ENCODE measurements around the gene OFD1. TPM values are rescaled to one million over a fixed set of nuclear protein-coding genes. Genes with fewer than 3 reads are reported as not detected.

The OFD1 gene
- total and polyA plus RNA-seq, 2 donors (not counting 3 experiments of a cell fraction or from before 2014, with no cell fraction given), result 4.7 to 12.0 TPM

DNA sequence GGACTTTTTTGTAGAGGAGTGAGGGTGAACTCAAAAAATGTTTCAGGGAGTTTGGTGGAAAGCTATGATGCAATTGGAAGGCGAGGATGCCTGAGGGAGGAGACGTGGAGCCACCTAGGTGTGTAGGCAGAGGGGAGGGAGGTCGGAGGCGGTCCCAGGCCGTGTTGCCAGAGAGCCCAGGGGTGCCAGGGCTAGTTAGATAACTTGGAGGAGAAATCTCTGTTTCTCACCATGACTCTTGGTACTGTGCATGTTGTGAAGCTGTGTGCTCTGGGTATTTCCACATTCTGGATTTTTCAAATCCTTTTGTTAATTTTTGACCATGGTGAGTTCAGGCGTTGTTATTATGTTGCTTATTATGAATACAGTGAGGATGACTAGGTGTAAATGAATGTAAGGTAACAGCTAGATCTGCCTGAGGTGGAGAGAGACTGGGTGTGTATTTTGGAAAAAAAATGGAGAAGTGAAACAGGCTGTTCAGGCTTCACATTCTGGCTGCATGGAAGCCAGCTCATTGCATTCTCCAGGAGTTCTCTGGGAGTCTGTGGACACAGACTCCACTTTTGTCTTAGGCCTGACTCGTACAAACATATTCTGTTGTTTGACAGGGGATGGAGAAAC is 41.1 kb upstream of the OFD1 start:
- TF ChIP-seq, protein P1, sequence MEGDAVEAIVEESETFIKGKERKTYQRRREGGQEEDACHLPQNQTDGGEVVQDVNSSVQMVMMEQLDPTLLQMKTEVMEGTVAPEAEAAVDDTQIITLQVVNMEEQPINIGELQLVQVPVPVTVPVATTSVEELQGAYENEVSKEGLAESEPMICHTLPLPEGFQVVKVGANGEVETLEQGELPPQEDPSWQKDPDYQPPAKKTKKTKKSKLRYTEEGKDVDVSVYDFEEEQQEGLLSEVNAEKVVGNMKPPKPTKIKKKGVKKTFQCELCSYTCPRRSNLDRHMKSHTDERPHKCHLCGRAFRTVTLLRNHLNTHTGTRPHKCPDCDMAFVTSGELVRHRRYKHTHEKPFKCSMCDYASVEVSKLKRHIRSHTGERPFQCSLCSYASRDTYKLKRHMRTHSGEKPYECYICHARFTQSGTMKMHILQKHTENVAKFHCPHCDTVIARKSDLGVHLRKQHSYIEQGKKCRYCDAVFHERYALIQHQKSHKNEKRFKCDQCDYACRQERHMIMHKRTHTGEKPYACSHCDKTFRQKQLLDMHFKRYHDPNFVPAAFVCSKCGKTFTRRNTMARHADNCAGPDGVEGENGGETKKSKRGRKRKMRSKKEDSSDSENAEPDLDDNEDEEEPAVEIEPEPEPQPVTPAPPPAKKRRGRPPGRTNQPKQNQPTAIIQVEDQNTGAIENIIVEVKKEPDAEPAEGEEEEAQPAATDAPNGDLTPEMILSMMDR (IDR thresholded peaks at IDR 0.05; ENCODE audit: extremely low read depth in 1 of 2, insufficient read depth in 1 of 2, low read depth in 1 of 2, low read length in 2 of 2), result no peak
- no peak for TF ChIP-seq EZH2 (IDR thresholded peaks at IDR 0.05; ENCODE audit: borderline replicate concordance, low read depth, low read length, severe bottlenecking)
- TF ChIP-seq JUN (IDR thresholded peaks at IDR 0.05; ENCODE audit: borderline replicate concordance, insufficient read depth, insufficient read length, low read depth), result no peak
- TF ChIP-seq MYC (IDR thresholded peaks at IDR 0.05; ENCODE audit: low read depth, low read length), result no peak
- TF ChIP-seq, protein P2, sequence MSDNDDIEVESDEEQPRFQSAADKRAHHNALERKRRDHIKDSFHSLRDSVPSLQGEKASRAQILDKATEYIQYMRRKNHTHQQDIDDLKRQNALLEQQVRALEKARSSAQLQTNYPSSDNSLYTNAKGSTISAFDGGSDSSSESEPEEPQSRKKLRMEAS (IDR thresholded peaks at IDR 0.05; ENCODE audit: insufficient read depth, insufficient read length), result no peak
- no peak for TF ChIP-seq POLR2A (IDR thresholded peaks at IDR 0.05; ENCODE audit: low read depth, low read length)
- no peak for TF ChIP-seq POLR2AphosphoS5 (IDR thresholded peaks at IDR 0.05; ENCODE audit: insufficient read depth, low read depth, low read length)
- TF ChIP-seq GATA2 (IDR thresholded peaks at IDR 0.05; ENCODE audit: insufficient read depth, insufficient read length, low read depth, low read length), result no peak
- TF ChIP-seq FOS (IDR thresholded peaks at IDR 0.05; ENCODE audit: borderline replicate concordance, insufficient read depth, low read length), result no peak
- Histone ChIP-seq H2AFZ (ENCODE audit: low read depth, low read length) (no peak overlapping the region), H3K27me3 (ENCODE audit: control insufficient read depth in 2 of 2, insufficient read depth in 2 of 2, low read length in 2 of 2) (no peaks in the 10 kb centered on the region), H4K20me1 (replicated peaks; ENCODE audit: control insufficient read depth, extremely low read depth, insufficient read depth, low read length) (peaks cover 3% of the 10 kb centered on the region), H3K4me3 (replicated peaks in 1 of 3; ENCODE audit: insufficient read depth in 1 of 3, low read depth in 1 of 3, low read length in 3 of 3) (no peak overlapping the region), H3K9me3 (replicated peaks; ENCODE audit: control insufficient read depth, insufficient read depth, low read length) (no peaks in the 10 kb centered on the region), H3K36me3 (ENCODE audit: control insufficient read depth in 2 of 2, extremely low read depth in 1 of 2, insufficient read depth in 2 of 2, low read length in 2 of 2) (no peaks in the 10 kb centered on the region), H3K27ac (ENCODE audit: insufficient read depth, low read depth, low read length) (no peak overlapping the region), H3K4me1 (ENCODE audit: control insufficient read depth, extremely low read depth, insufficient read depth, low read length) (peaks cover 18% of the 10 kb centered on the region), H3K9me1 (replicated peaks; ENCODE audit: control insufficient read depth, extremely low read depth, insufficient read depth, low read length) (no peaks in the 10 kb centered on the region), H3K4me2 (ENCODE audit: insufficient read depth, low read length) (no peak overlapping the region), H3K9ac (replicated peaks; ENCODE audit: extremely low read depth, insufficient read depth, low read length) (no peak overlapping the region), H3K79me2 (ENCODE audit: control insufficient read depth, insufficient read depth, low read length) (peaks cover 71% of the 10 kb centered on the region)
- FAIRE-seq (no peak), DNase-seq (ENCODE audit: low read depth, low spot score) (no peak)
- no TSS peak for BruUV-seq (replicated peaks)
- intact Hi-C loops (cut with micrococcal nuclease) (no loop called here), dilution Hi-C loops (cut with MboI; ENCODE audit: extremely low pct_ligation_motif_present, low sequenced_read_pairs) (no loop called here)
- ChIA-PET POLR2A (no interaction called here), CTCF (interaction anchor here (1.7 kb wide), 1 partner anchor 187 kb away, joined by 4 read pairs; no protein-coding TSS in a partner anchor)
